ENCODE measurements around the gene RMI2. TPM values are rescaled to one million over a fixed set of nuclear protein-coding genes. Genes with fewer than 3 reads are reported as not detected.

The RMI2 gene
- total RNA-seq (1 to 10 TPM in 2 of 4 donors, under 1 TPM in 2; 0.36 to 2.2 (median 1.2) TPM), polyA plus RNA-seq (10 to 100 TPM in 1 of 3 donors, 1 to 10 TPM in 2; 5.4 to 19.3 (median 8.1) TPM)

GRCh38 chr16:11345040-11345862 lies at the start of gene RMI2:
RMI2 (plus strand) TSS chr16:11345459; CDS start chr16:11345472, 13 bp downstream.
- Histone ChIP-seq H3K27ac (peak within 1 kb of the TSS in 2 of 4 donors; percentile 39 to 50), H3K36me3 (no peaks in the 10 kb centered on the region), H3K4me3 (peak within 1 kb of the TSS; percentile 31 to 65 (median 58)), H3K27me3 (no peaks in the 10 kb centered on the region), H3K4me1 (peaks cover 0 to 30% (median 24%) of the 10 kb centered on the region in 4 donors), H3K9me3 (no peaks in the 10 kb centered on the region)
- WGBS, 2 donors: 0% methylated on average over 82 of the region's 82 CpGs
- DNase-seq: peak; percentile 98
- intact Hi-C loops (cut with DNase I): loop anchor here (10.0 kb wide), 1 partner anchor 600 kb away; the partner anchor contains the start of gene NUBP1
- TF ChIP-seq CTCF (IDR thresholded peaks at IDR 0.05) (no peak), POLR2AphosphoS5 (IDR thresholded peaks at IDR 0.05) (peak in 1 of 4 donors; percentile 74), EP300 (IDR thresholded peaks at IDR 0.05) (no peak), POLR2A (IDR thresholded peaks at IDR 0.05) (no peak)

GRCh38 chr16:11295672-11296071 lies 49.6 kb upstream of the RMI2 start:
- H3K27ac ChIP-seq: no peak overlapping the region
- TF ChIP-seq POLR2A (IDR thresholded peaks at IDR 0.05): no peak
- no peak for TF ChIP-seq EP300 (IDR thresholded peaks at IDR 0.05)
- no peak for TF ChIP-seq POLR2AphosphoS5 (IDR thresholded peaks at IDR 0.05)
- no peak for TF ChIP-seq CTCF (IDR thresholded peaks at IDR 0.05)
- DNase-seq: no peak
- no peak overlapping the region for H3K4me3 ChIP-seq
- peaks cover 0 to 19% (median 15%) of the 10 kb centered on the region in 4 donors for H3K4me1 ChIP-seq
- no peaks in the 10 kb centered on the region for H3K27me3 ChIP-seq
- intact Hi-C loops (cut with DNase I): no loop called here
- WGBS, 2 donors: 92 to 93% methylated on average over 4 of the region's 4 CpGs
- no peaks in the 10 kb centered on the region for H3K36me3 ChIP-seq
- H3K9me3 ChIP-seq: no peaks in the 10 kb centered on the region

- H3K4me3 ChIP-seq: no peak overlapping the region
- H3K27ac ChIP-seq: peak overlapping the region in 1 of 4 donors; percentile 76
- WGBS, 2 donors: 90% methylated on average over 3 of the region's 3 CpGs
- intact Hi-C loops (cut with DNase I): no loop called here
- TF ChIP-seq POLR2A (IDR thresholded peaks at IDR 0.05): no peak
- no peak for TF ChIP-seq POLR2AphosphoS5 (IDR thresholded peaks at IDR 0.05)
- no peak for TF ChIP-seq EP300 (IDR thresholded peaks at IDR 0.05)
- no peak for TF ChIP-seq CTCF (IDR thresholded peaks at IDR 0.05)
- H3K36me3 ChIP-seq: no peaks in the 10 kb centered on the region
- no peaks in the 10 kb centered on the region for H3K9me3 ChIP-seq
- H3K27me3 ChIP-seq: no peaks in the 10 kb centered on the region
- DNase-seq: no peak
- peaks cover 0 to 19% (median 15%) of the 10 kb centered on the region in 4 donors for H3K4me1 ChIP-seq
Observed at GRCh38 chr16:11296351-11296705, 48.9 kb upstream of the RMI2 start.

GRCh38 chr16:11296706-11297491 lies 48.4 kb upstream of the RMI2 start:
- Histone ChIP-seq H3K27me3 (no peaks in the 10 kb centered on the region), H3K4me1 (peaks cover 0 to 19% (median 15%) of the 10 kb centered on the region in 4 donors), H3K9me3 (no peaks in the 10 kb centered on the region), H3K36me3 (no peaks in the 10 kb centered on the region), H3K4me3 (peak overlapping the region; percentile 3 to 28 (median 19)), H3K27ac (peak overlapping the region in 3 of 4 donors; percentile 44 to 76 (median 75))
- peak; percentile 75 for DNase-seq
- TF ChIP-seq CTCF (IDR thresholded peaks at IDR 0.05) (no peak), POLR2AphosphoS5 (IDR thresholded peaks at IDR 0.05) (peak; percentile 59 to 87 (median 67)), EP300 (IDR thresholded peaks at IDR 0.05) (peak in 2 of 4 donors; percentile 25 to 86)
- intact Hi-C loops (cut with DNase I): no loop called here
- whole genome bisulfite sequencing, 2 donors: 32 to 36% methylated on average over 10 of the region's 10 CpGs
